GM12872 (cell line): ENCODE results near the gene ARHGAP42.
A peak's percentile ranks its signal among the peaks of the same experiment; 100 is the strongest.

Experiments
- CTCF ChIP-seq: IDR thresholded peaks from 3 replicates; pipeline ENCODE4 v1.5.1; 2011; ENCODE audit warnings: low read depth, mild to moderate bottlenecking, low read length, moderate library complexity; ENCODE audit not compliant: insufficient read depth

The ARHGAP42 gene

GRCh38 chr11:100682247-100682969 is 4.7 kb upstream of the ARHGAP42 start:
- peak; percentile 49 for TF ChIP-seq CTCF

- no peak for TF ChIP-seq CTCF
Observed at GRCh38 chr11:100683126-100683525, 4.0 kb upstream of the ARHGAP42 start.

- TF ChIP-seq CTCF: no peak
Observed at GRCh38 chr11:100684101-100685065, 2.7 kb upstream of the ARHGAP42 start.

- TF ChIP-seq CTCF: no peak
Observed at GRCh38 chr11:100686476-100687053, 523 bp upstream of the ARHGAP42 start.

GRCh38 chr11:100687630-100688395 is 725 bp downstream of the ARHGAP42 start:
- TF ChIP-seq CTCF: peak; percentile 82

- no peak for TF ChIP-seq CTCF
Observed at GRCh38 chr11:100689141-100689540, 2.1 kb downstream of the ARHGAP42 start.
